AG10803 (cell line): ENCODE results near the gene CNDP1.

Source experiments
- DNase-seq: peaks from one replicate; pipeline ENCODE4 v3.0.0; 2010; ENCODE audit warnings: low read depth
- H3K4me3 ChIP-seq: 2 replicates; pipeline ENCODE4 v1.5.1; 2011; ENCODE audit warnings: mild to moderate bottlenecking, low read length, control low read depth
- CTCF ChIP-seq: conservative IDR thresholded peaks from 2 replicates; pipeline ENCODE4 v1.5.1; 2011; ENCODE audit warnings: mild to moderate bottlenecking, low read length, control low read depth, inconsistent platforms

CNDP1 gene

GRCh38 chr18:74550886-74551285, 16.6 kb downstream of the CNDP1 start:
- no peak for DNase-seq
- TF ChIP-seq CTCF: no peak
- H3K4me3 ChIP-seq: no peak overlapping the region

GRCh38 chr18:74551452-74551851, 17.2 kb downstream of the CNDP1 start:
- TF ChIP-seq CTCF: no peak
- no peak overlapping the region for H3K4me3 ChIP-seq
- DNase-seq: no peak

- peak; percentile 76 for DNase-seq
- peak; percentile 94 for TF ChIP-seq CTCF
- H3K4me3 ChIP-seq: no peak overlapping the region
Measured at GRCh38 chr18:74551936-74552555, 17.7 kb downstream of the CNDP1 start.

GRCh38 chr18:74556126-74556525, 21.8 kb downstream of the CNDP1 start:
- DNase-seq: no peak
- no peak overlapping the region for H3K4me3 ChIP-seq
- no peak for TF ChIP-seq CTCF

- TF ChIP-seq CTCF: no peak
- DNase-seq: no peak
- H3K4me3 ChIP-seq: no peak overlapping the region
Measured at GRCh38 chr18:74558096-74558495, 23.8 kb downstream of the CNDP1 start.

GRCh38 chr18:74562131-74562730, 27.9 kb downstream of the CNDP1 start:
- no peak for TF ChIP-seq CTCF
- no peak overlapping the region for H3K4me3 ChIP-seq
- DNase-seq: no peak

- H3K4me3 ChIP-seq: no peak overlapping the region
- no peak for TF ChIP-seq CTCF
Measured at GRCh38 chr18:74562775-74563174, 28.5 kb downstream of the CNDP1 start.

More at GRCh38 chr18:74562775-74563174, 28.5 kb downstream of the CNDP1 start:
- no peak for DNase-seq
